ENCODE data around the gene MYL3.

DNA sequence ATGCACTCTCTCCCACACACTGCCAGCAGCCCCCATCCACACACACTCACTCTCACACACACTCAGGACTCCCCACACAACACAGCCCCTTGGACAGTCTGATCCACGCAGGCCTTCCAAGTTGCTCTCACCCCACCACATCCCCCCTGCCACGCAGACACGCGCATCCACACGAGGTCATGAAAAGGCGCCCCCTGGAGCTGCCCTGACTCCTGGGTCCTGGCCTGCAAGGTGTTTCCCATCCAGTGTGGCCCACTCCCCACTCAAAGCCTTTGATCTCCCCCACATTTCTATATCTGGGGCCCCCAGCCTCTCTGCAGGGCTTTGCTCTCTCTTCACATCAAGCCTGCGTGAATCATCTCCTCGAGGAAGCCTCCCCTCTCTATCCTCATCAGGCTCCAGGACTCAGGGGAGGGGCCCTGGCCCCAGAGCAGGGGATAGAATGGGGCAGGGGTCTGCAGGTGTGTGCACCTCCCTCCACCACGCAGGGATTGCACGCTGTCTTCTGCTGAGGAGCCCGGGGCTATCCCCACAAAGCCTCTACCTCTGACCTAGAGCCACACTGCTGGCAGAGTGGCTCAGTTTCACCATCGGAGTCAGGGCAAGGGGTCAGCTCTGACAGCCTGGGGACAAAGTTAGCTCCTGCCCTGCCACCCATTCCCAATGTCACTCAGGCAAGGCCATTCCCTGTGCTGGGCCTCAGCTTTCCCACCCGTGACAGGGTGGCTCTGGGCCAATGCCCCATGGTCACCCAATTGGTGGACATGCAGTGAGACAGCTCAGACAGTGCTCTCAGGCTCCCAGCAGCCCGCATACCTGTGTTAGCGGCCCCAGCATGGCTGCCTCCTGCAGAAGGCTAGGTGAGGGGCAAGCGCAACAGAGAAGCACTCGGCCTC, 6.4 kb downstream of the MYL3 start:
- TF ChIP-seq POLR2A (IDR thresholded peaks at IDR 0.05; ENCODE audit: low read length) (no peak), GATA1 (IDR thresholded peaks at IDR 0.05; ENCODE audit: low read depth, low read length) (no peak)

Data from erythroblast (primary cell).